OCI-LY1 (cell line): ENCODE measurements around the gene PARVA.

Source experiments
- EZH2 ChIP-seq: fragments of 200-600 bp; sonication (generic), shearing (Covaris generic); IDR thresholded peaks from 2 replicates; pipeline ENCODE4 v1.8.0; 2017; ENCODE audit warnings: borderline replicate concordance, mixed run types, mild to moderate bottlenecking, antibody characterized with exemption, low read length, moderate library complexity, mixed read lengths
- TF ChIP-seq, protein P1 (sequence below): fragments of 200-600 bp; sonication (generic), shearing (Covaris generic); IDR thresholded peaks from 2 replicates; pipeline ENCODE4 v1.5.1; 2017; ENCODE audit warnings: mild to moderate bottlenecking, antibody characterized with exemption, low read length, moderate library complexity, mixed read lengths

DNA sequence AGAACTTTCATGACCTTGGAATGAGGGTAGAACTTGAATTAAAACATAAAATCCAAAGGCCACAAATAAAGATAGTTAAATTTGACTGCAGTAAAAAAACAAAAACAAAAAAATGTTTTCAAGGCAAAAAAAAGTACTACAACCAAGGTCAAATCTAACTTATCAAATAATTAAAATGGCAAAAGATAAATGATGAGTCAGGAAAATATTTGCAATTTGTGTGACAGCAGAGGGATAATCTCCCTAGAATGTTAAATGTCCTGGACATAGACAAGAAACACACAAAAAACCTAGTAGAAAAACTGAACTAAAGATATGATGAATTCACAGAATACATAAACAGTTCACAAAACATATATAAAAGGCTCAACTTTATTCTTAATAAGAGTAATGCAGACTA lies 186.6 kb downstream of the PARVA start:
- TF ChIP-seq, protein P1, sequence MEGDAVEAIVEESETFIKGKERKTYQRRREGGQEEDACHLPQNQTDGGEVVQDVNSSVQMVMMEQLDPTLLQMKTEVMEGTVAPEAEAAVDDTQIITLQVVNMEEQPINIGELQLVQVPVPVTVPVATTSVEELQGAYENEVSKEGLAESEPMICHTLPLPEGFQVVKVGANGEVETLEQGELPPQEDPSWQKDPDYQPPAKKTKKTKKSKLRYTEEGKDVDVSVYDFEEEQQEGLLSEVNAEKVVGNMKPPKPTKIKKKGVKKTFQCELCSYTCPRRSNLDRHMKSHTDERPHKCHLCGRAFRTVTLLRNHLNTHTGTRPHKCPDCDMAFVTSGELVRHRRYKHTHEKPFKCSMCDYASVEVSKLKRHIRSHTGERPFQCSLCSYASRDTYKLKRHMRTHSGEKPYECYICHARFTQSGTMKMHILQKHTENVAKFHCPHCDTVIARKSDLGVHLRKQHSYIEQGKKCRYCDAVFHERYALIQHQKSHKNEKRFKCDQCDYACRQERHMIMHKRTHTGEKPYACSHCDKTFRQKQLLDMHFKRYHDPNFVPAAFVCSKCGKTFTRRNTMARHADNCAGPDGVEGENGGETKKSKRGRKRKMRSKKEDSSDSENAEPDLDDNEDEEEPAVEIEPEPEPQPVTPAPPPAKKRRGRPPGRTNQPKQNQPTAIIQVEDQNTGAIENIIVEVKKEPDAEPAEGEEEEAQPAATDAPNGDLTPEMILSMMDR: no peak
- TF ChIP-seq EZH2: no peak
